OCI-LY1 (cell line): ENCODE results near the gene CCL4.

Experiments used
- EZH2 ChIP-seq: fragments of 200-600 bp; sonication (generic), shearing (Covaris generic); IDR thresholded peaks from 2 replicates; pipeline ENCODE4 v1.8.0; 2017; ENCODE audit warnings: borderline replicate concordance, mixed run types, mild to moderate bottlenecking, antibody characterized with exemption, low read length, moderate library complexity, mixed read lengths
- TF ChIP-seq, protein P1 (sequence below): fragments of 200-600 bp; sonication (generic), shearing (Covaris generic); IDR thresholded peaks from 2 replicates; pipeline ENCODE4 v1.5.1; 2017; ENCODE audit warnings: mild to moderate bottlenecking, antibody characterized with exemption, low read length, moderate library complexity, mixed read lengths

DNA sequence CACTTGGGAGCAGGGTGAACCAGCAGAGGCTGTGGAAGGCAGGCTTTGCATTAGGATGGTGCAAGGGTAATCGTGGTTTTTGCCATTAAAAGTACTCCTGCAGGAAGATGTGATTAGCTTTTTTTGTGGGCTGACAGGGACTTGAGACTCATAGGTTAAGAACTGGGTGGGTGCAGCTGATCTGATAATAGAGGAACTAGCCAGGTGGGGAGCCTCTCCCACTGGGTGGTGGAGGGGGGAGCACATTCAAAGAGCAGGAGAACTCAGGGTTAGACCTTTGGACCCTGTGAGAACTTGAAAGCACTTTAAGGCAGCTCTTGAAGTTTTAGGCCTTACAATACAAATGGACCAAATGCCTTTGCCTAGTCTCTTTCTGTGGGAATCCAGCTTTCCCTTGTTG, 32.4 kb downstream of the CCL4 start:
- TF ChIP-seq, protein P1, sequence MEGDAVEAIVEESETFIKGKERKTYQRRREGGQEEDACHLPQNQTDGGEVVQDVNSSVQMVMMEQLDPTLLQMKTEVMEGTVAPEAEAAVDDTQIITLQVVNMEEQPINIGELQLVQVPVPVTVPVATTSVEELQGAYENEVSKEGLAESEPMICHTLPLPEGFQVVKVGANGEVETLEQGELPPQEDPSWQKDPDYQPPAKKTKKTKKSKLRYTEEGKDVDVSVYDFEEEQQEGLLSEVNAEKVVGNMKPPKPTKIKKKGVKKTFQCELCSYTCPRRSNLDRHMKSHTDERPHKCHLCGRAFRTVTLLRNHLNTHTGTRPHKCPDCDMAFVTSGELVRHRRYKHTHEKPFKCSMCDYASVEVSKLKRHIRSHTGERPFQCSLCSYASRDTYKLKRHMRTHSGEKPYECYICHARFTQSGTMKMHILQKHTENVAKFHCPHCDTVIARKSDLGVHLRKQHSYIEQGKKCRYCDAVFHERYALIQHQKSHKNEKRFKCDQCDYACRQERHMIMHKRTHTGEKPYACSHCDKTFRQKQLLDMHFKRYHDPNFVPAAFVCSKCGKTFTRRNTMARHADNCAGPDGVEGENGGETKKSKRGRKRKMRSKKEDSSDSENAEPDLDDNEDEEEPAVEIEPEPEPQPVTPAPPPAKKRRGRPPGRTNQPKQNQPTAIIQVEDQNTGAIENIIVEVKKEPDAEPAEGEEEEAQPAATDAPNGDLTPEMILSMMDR = no peak
- no peak for TF ChIP-seq EZH2
